Trophoblast cell (in vitro differentiated cells and primary cell): ENCODE measurements around the gene NACAD.

Experiments
- DNase-seq, 2 donors: peaks; one replicate each; pipeline ENCODE4 v3.0.0-alpha.2; 2016
- H2AFZ ChIP-seq: 2 replicates; pipeline ENCODE4 v1.6.1; 2013; ENCODE audit warnings: low read length, moderate library complexity, mild to moderate bottlenecking; ENCODE audit not compliant: insufficient read depth, poor library complexity
- H2AK5ac ChIP-seq: 2 replicates; pipeline ENCODE4 v1.6.1; 2013; ENCODE audit warnings: mild to moderate bottlenecking, low read length
- H2BK120ac ChIP-seq: 2 replicates; pipeline ENCODE4 v1.6.1; 2013; ENCODE audit warnings: low read length, mild to moderate bottlenecking, moderate library complexity; ENCODE audit not compliant: insufficient read depth, poor library complexity
- H2BK12ac ChIP-seq: 2 replicates; pipeline ENCODE4 v1.6.1; 2013; ENCODE audit warnings: mild to moderate bottlenecking, low read length, moderate library complexity
- H2BK5ac ChIP-seq: 2 replicates; pipeline ENCODE4 v1.6.1; 2013; ENCODE audit warnings: low read length, low read depth, moderate library complexity, mild to moderate bottlenecking; ENCODE audit not compliant: poor library complexity
- H3K14ac ChIP-seq: 2 replicates; pipeline ENCODE4 v1.6.1; 2013; ENCODE audit warnings: mild to moderate bottlenecking, low read length
- H3K18ac ChIP-seq: 2 replicates; pipeline ENCODE4 v1.6.1; 2013; ENCODE audit warnings: mild to moderate bottlenecking, low read length
- H3K23ac ChIP-seq: 2 replicates; pipeline ENCODE4 v1.6.1; 2013; ENCODE audit warnings: low read length
- H3K27ac ChIP-seq: 2 replicates; pipeline ENCODE4 v1.5.1; 2013; ENCODE audit warnings: low read depth, mild to moderate bottlenecking, inconsistent platforms, low read length, moderate library complexity
- H3K27me3 ChIP-seq: 2 replicates; pipeline ENCODE4 v1.6.1; 2013; ENCODE audit warnings: inconsistent platforms, mild to moderate bottlenecking, low read length, moderate library complexity; ENCODE audit not compliant: insufficient read depth
- H3K36me3 ChIP-seq, 2 experiments: 1 replicate in 1 of 2; 2 replicates in 1 of 2; pipeline ENCODE4 v1.6.1; 2013; ENCODE audit warnings: low read length in 2 of 2, mild to moderate bottlenecking in 2 of 2, moderate library complexity in 1 of 2; ENCODE audit not compliant: insufficient read depth in 2 of 2, control insufficient read depth in 1 of 2
- H3K4ac ChIP-seq: 2 replicates; pipeline ENCODE4 v1.6.1; 2013; ENCODE audit warnings: low read depth, mild to moderate bottlenecking, low read length, moderate library complexity
- H3K4me1 ChIP-seq, 2 experiments: 1 replicate in 1 of 2; 2 replicates in 1 of 2; pipeline ENCODE4 v1.6.1; 2013; ENCODE audit warnings: low read length in 2 of 2, mild to moderate bottlenecking in 2 of 2, moderate library complexity in 1 of 2; ENCODE audit not compliant: insufficient read depth in 2 of 2, control insufficient read depth in 1 of 2
- H3K4me2 ChIP-seq: 2 replicates; pipeline ENCODE4 v1.6.1; 2013; ENCODE audit warnings: inconsistent platforms, mild to moderate bottlenecking, low read length, moderate library complexity
- H3K4me3 ChIP-seq: 2 replicates; pipeline ENCODE4 v1.5.1; 2013; ENCODE audit warnings: mild to moderate bottlenecking, low read depth, low read length, inconsistent platforms
- H3K79me1 ChIP-seq: one replicate; pipeline ENCODE4 v1.6.1; 2013; ENCODE audit warnings: low read length
- H3K79me2 ChIP-seq: 2 replicates; pipeline ENCODE4 v1.6.1; 2013; ENCODE audit warnings: low read length, mild to moderate bottlenecking; ENCODE audit not compliant: control insufficient read depth, insufficient read depth, poor library complexity
- H3K9ac ChIP-seq: 2 replicates; pipeline ENCODE4 v1.6.1; 2013; ENCODE audit warnings: mild to moderate bottlenecking, low read length
- H3K9me3 ChIP-seq: 2 replicates; pipeline ENCODE4 v1.6.1; 2013; ENCODE audit warnings: low read depth, mild to moderate bottlenecking, control low read depth, inconsistent platforms, low read length; ENCODE audit not compliant: insufficient read depth
- H4K12ac ChIP-seq: 2 replicates; pipeline ENCODE4 v1.6.1; 2013; ENCODE audit warnings: low read depth, mild to moderate bottlenecking, low read length, moderate library complexity
- H4K8ac ChIP-seq: 2 replicates; pipeline ENCODE4 v1.6.1; 2013; ENCODE audit warnings: low read depth, mild to moderate bottlenecking, low read length, moderate library complexity
- H4K91ac ChIP-seq: one replicate; pipeline ENCODE4 v1.6.1; 2013; ENCODE audit warnings: low read depth, mild to moderate bottlenecking, low read length, moderate library complexity
- WGBS: extraction: QIAGEN DNeasy Blood & Tissue Kit; methylation state at CpG from one replicate; pipeline ENCODE4 v1.1.7; 2013; ENCODE audit warnings: missing lambda C conversion rate; ENCODE audit not compliant: insufficient read length, insufficient coverage; ENCODE audit errors: extremely low coverage; 5-methylcytosine and 5-hydroxymethylcytosine counted together

The NACAD gene

GRCh38 chr7:45050198-45050597 lies 38.6 kb downstream of the NACAD start:
- Histone ChIP-seq H3K79me1 (no peaks in the 10 kb centered on the region), H2AK5ac (no peak overlapping the region), H3K4me1 (no peaks in the 10 kb centered on the region), H3K9me3 (peaks cover 2% of the 10 kb centered on the region), H3K79me2 (no peaks in the 10 kb centered on the region), H3K4me3 (no peak overlapping the region), H2AFZ (no peak overlapping the region), H3K14ac (no peak overlapping the region), H3K27ac (no peak overlapping the region), H3K18ac (no peak overlapping the region), H4K8ac (no peak overlapping the region), H3K23ac (no peak overlapping the region), H3K27me3 (no peaks in the 10 kb centered on the region), H2BK12ac (no peak overlapping the region), H3K4ac (no peak overlapping the region), H2BK120ac (no peak overlapping the region), H3K9ac (no peak overlapping the region), H4K12ac (no peak overlapping the region), H3K4me2 (no peak overlapping the region), H2BK5ac (no peak overlapping the region), H3K36me3 (peaks cover 6 to 21% of the 10 kb centered on the region in 2 experiments), H4K91ac (no peak overlapping the region)
- DNase-seq = no peak
- WGBS = no CpG with 5 or more reads among the region's 2 CpGs

DNA sequence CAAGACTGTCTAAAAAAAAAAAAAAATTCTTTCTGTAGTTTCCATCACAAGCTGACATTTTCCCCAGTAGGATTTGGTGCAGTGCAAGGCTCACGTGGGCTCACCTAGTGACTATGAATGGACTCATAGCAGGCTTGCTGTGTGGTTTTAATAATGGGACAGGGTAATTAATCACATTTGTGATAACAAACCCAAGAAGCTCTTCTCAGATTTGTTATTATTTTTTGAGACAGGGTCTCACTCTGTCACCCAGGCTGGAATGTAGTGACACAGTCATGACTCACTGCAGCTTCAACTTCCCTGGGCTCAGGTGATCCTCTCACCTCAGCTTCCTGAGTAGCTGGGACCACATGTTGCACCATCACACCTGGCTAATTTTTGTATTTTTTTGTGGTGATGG lies 40.0 kb downstream of the NACAD start:
- DNase-seq = no peak
- WGBS = no CpG with 5 or more reads among the region's 1 CpG

GRCh38 chr7:45044338-45044737 lies 44.4 kb downstream of the NACAD start:
- no peak overlapping the region for H3K4me3 ChIP-seq
- no peak overlapping the region for H2BK120ac ChIP-seq
- WGBS = no CpG with 5 or more reads among the region's 5 CpGs
- no peaks in the 10 kb centered on the region for H3K4me1 ChIP-seq
- H3K36me3 ChIP-seq = peaks cover 5 to 12% of the 10 kb centered on the region in 2 experiments
- H3K23ac ChIP-seq = no peak overlapping the region
- H3K4ac ChIP-seq = no peak overlapping the region
- no peak overlapping the region for H2BK5ac ChIP-seq
- no peaks in the 10 kb centered on the region for H3K79me2 ChIP-seq
- H2AFZ ChIP-seq = no peak overlapping the region
- H2BK12ac ChIP-seq = no peak overlapping the region
- no peak overlapping the region for H3K27ac ChIP-seq
- H2AK5ac ChIP-seq = no peak overlapping the region
- H3K9ac ChIP-seq = no peak overlapping the region
- H4K8ac ChIP-seq = no peak overlapping the region
- H4K91ac ChIP-seq = no peak overlapping the region
- H3K4me2 ChIP-seq = no peak overlapping the region
- H3K14ac ChIP-seq = no peak overlapping the region
- no peak for DNase-seq
- H3K9me3 ChIP-seq = no peaks in the 10 kb centered on the region
- H3K18ac ChIP-seq = no peak overlapping the region
- H3K27me3 ChIP-seq = no peaks in the 10 kb centered on the region
- no peaks in the 10 kb centered on the region for H3K79me1 ChIP-seq
- no peak overlapping the region for H4K12ac ChIP-seq

More for the DNA sequence above, 40.0 kb downstream of the NACAD start:
- no peaks in the 10 kb centered on the region for H3K79me1 ChIP-seq
- no peak overlapping the region for H3K4me2 ChIP-seq
- no peak overlapping the region for H3K14ac ChIP-seq
- H4K8ac ChIP-seq = no peak overlapping the region
- no peaks in the 10 kb centered on the region for H3K4me1 ChIP-seq
- no peaks in the 10 kb centered on the region for H3K79me2 ChIP-seq
- H3K4ac ChIP-seq = no peak overlapping the region
- no peak overlapping the region for H3K23ac ChIP-seq
- no peaks in the 10 kb centered on the region for H3K9me3 ChIP-seq
- no peaks in the 10 kb centered on the region for H3K27me3 ChIP-seq
- H3K4me3 ChIP-seq = no peak overlapping the region
- no peak overlapping the region for H2AK5ac ChIP-seq
- no peak overlapping the region for H2BK5ac ChIP-seq
- no peak overlapping the region for H2BK12ac ChIP-seq
- no peak overlapping the region for H3K9ac ChIP-seq
- no peak overlapping the region for H2AFZ ChIP-seq
- no peak overlapping the region for H3K27ac ChIP-seq
- no peak overlapping the region for H2BK120ac ChIP-seq
- H4K91ac ChIP-seq = no peak overlapping the region
- H3K36me3 ChIP-seq = peaks cover 9 to 20% of the 10 kb centered on the region in 2 experiments
- no peak overlapping the region for H3K18ac ChIP-seq
- no peak overlapping the region for H4K12ac ChIP-seq

DNA sequence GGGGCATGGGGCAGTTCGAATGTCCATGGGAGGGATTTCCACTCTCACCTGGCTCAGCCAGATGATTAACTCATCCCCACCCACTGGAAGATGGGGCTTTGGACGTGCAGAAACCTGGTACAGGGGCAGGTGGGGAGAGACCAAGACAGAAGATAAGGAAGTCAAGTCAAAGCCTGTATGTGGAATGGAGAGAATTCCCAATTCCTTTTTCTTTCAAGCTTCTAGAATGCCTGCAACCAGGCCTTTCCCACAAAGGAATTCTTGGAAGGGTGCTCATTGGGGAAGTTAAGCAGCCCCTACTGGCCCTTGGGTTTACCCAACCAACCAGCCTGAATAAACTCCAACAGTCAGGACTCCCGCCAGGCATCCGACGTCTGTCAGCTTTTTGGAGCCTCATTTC lies 49.7 kb downstream of the NACAD start:
- H4K91ac ChIP-seq = no peak overlapping the region
- no peak overlapping the region for H3K4me3 ChIP-seq
- H3K4me1 ChIP-seq = peaks cover 0 to 10% of the 10 kb centered on the region in 2 experiments
- H3K79me1 ChIP-seq = no peaks in the 10 kb centered on the region
- no peaks in the 10 kb centered on the region for H3K79me2 ChIP-seq
- DNase-seq = no peak
- H2BK120ac ChIP-seq = no peak overlapping the region
- no peak overlapping the region for H2BK5ac ChIP-seq
- no peak overlapping the region for H4K8ac ChIP-seq
- no peak overlapping the region for H3K14ac ChIP-seq
- H2BK12ac ChIP-seq = no peak overlapping the region
- no CpG with 5 or more reads among the region's 5 CpGs for WGBS
- H3K4me2 ChIP-seq = no peak overlapping the region
- no peak overlapping the region for H2AFZ ChIP-seq
- no peaks in the 10 kb centered on the region for H3K27me3 ChIP-seq
- H3K36me3 ChIP-seq = peaks cover 2 to 14% of the 10 kb centered on the region in 2 experiments
- no peak overlapping the region for H3K18ac ChIP-seq
- H3K9ac ChIP-seq = no peak overlapping the region
- no peak overlapping the region for H3K4ac ChIP-seq
- H2AK5ac ChIP-seq = no peak overlapping the region
- H3K23ac ChIP-seq = no peak overlapping the region
- H4K12ac ChIP-seq = no peak overlapping the region
- no peak overlapping the region for H3K27ac ChIP-seq
- peaks cover 1% of the 10 kb centered on the region for H3K9me3 ChIP-seq
